Stimulated activated CD4-positive, alpha-beta T cell treated with anti-CD3 and anti-CD28 coated beads, Interleukin-12 subunit alpha, Interleukin-12 subunit beta, amount 100 ng/mL, for 24 hours (primary cell): ENCODE measurements around the gene PCID2.
"Not testable (repeated sequence)": the region's sequence is repeated elsewhere in the genome, so short reads cannot be mapped to it uniquely, and the experiment has no call there.

Experiments used
- DNase-seq, 2 experiments: peaks; one replicate each; pipeline ENCODE4 v3.0.0-alpha.2; 2020; ENCODE audit warnings: low read depth in 2 of 2

The PCID2 gene

DNA sequence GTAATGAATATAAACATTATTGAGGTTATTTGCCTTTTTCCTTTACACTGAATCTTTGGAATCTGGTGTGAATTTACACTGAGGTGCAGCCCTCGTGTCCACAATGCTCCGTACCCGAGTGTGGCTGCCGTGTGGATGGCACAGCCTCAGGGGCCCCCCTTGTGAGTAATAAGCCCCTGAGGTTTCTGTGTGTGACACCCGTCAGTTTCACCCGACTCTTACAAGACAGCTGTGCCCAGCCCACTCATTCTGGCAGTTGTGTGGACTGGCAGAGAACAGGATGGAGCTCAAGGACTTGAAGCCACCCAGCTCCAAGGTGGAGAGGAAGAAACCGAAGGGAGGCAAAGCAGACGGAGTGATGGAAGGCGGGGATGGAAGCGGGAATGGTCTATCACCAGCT, 42.2 kb downstream of the PCID2 start:
- DNase-seq, result no peak

DNA sequence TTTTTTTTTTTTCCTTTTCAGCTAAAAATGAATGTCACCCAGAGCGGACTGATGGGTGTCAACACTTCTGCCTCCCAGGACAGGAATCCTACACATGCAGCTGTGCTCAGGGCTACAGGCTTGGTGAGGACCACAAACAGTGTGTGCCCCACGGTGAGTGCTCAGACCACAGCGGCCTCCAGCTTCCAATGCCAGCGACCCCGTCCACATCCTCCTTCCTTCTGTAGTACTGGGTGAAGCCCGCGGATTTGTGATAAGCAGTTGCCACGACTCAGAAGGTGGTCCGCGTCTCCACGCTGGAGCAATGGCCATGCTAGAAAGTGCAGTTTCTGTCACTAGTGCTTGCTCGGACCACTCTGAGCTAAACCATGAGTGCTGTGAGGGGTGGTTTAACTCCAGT, 44.0 kb downstream of the PCID2 start:
- no peak for DNase-seq

DNA sequence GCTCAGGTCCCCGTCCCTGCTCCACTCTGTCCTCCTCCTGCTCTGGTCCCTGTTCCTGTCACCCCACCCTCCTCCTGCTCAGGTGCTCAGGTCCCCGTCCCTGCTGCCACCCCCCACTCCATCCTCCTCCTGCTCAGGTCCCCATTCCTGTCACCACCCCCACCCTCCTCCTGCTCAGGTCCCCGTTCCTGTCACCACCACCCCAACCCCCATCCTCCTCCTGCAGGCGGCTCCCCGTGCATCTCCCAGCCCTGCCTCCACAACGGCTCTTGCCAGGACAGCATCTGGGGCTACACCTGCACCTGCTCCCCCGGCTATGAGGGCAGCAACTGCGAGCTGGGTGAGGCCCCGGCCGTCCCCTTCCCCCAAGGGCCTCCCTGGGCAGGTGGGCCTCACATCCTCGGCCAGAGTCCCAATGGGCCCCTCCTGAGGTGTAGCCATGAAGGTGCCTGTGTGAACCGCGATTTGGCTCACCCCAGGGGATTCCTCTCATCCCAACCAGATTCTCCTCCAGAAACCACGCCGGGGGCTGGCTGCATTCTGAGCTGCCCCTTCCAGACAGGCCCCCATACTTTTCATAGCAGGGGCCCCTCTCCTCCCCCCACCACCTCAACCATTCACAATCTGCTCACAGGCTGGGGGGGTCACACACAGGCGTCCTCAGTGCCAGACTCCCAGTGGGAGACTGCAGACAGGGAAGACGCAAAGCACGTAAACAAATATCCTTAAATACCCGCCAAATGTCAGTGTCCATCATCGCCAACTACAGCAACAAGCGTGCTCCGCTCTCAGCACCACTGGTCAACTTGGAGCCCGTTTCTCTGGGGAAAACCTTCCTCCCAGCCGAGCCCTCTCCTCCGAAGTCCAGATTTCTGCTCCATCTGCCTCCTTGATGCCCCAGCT, 45.4 kb downstream of the PCID2 start:
- no peak for DNase-seq

DNA sequence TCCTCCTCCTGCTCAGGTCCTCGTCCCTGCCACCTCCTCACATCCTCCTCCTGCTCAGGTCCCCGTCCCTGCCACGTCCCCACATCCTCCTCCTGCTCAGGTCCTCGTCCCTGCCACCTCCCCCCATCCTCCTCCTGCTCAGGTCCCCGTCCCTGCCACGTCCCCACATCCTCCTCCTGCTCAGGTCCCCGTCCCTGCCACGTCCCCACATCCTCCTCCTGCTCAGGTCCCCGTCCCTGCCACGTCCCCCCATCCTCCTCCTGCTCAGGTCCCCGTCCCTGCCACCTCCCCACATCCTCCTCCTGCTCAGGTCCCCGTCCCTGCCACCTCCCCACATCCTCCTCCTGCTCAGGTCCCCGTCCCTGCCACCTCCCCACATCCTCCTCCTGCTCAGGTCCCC, 46.5 kb downstream of the PCID2 start:
- not testable (repeated sequence) for DNase-seq

DNA sequence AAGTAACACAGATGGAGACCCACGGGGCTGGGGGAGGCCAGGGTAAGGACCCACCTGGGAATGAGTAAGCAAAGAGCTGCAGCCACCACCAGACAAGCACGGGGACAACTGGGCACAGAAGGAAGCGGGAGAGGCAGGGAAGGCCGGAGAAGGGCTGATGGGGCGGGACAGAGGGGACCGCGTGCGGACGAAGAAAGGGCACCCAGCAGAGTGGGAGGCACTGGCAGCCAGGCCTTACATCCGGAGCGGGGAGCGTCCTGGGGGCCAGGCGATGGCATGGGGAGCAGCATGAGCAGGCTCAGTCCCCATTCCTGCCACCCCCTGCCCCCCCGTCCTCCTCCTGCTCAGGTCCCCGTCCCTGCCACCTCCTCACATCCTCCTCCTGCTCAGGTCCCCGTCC, 47.0 kb downstream of the PCID2 start:
- no peak for DNase-seq

DNA sequence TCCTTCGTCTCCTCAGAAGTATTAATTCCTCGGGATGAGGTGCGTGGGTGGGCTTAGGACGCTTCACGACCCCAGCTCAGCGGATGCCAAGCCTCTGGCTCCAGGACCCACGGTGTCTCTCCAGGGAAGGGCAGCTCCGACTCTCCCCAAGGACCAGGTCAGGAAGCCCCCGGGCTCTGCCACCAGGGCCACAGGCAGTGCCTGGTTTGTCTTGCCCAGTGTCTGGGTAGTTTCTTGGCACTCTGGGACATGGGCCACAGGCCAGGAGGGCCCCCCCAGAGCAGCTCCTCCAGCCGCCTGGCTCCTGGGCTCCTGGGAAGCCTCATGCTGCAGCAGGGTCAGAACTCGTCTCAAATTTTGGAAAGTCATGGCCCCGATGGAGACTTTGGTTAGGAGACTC, 47.5 kb downstream of the PCID2 start:
- DNase-seq, result no peak

DNA sequence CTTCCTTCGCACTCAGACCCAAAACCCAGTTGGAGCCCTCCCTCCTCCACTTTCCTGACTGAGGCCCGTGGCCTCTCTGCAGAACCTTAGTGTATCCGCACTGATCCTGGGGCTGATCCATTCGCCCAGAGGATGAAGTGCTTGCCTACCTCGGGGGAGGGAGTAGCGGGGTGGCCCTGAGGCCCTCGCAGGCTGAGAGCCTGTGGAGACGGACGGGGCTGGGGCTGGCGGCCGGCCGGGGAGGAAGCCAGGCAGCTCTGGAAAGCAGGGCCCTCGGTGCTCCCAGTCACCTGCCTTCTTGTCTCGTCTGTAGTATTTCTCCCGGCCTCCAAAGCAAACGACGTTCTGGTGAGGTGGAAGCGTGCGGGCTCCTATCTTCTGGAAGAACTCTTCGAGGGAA, 48.8 kb downstream of the PCID2 start:
- DNase-seq, result no peak

DNA sequence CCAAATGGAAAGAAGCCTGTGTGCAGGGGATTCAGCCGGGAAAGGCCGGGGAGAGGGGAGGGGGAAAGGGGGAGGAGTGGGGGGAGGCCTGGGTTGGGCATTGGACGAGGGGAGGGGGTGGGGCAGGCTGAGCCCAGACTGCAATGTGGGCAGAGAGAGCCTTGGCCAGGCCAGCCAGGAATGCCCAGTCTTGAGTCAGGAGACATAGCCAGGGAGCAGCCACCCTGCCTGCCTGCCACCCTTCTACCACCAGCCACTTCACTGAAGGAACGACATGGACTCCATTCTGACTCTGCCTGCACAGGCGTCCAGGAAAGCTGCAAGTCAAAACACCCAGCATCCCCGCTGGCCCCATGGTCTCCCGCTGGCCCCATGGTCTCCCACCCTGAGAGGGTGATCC, 49.5 kb downstream of the PCID2 start:
- DNase-seq, result no peak

DNA sequence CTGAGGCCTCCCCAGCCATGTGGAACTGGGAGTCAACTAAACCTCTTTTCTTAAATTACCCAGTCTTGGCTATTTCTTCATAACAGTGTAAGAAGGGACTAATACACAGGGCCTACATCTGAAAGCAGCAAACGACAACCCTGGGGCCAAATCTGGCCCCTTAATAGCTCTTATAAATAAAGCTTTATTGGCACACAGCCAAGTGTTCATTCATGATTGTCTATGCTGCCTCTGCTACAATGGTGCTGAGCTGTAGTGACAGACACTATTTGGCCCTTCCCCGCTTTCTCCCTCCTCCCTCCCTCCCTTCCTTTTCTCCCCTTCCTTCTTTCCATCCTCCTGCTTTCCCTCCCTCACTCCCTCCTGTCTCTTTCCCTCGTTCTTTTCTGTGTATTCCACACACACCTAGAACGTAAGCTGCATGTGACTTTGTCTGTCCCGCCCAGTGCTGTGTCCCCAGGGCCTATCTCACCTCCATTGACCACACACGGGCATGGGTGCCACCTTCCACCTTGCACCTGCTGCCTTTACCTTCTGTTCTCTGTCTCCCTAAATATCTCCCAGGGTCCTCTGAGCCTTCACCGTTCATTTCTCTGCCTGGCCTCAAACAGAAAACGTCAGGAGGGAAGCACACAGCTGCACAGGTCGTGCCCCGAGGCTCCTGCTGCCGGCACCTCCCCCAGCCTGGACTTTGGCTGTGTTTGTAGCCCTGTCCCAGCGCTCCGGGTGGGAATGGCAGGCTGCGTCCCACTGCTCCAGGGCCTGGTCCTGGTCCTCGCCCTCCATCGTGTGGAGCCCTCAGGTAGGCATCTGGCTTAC, 50.3 kb downstream of the PCID2 start, which contains the start of gene PROZ:
TSS of gene PROZ (plus strand) at position 720 of the 819 bp plus-strand sequence. CDS start at position 733, 13 bp downstream.
- no peak for DNase-seq

DNA sequence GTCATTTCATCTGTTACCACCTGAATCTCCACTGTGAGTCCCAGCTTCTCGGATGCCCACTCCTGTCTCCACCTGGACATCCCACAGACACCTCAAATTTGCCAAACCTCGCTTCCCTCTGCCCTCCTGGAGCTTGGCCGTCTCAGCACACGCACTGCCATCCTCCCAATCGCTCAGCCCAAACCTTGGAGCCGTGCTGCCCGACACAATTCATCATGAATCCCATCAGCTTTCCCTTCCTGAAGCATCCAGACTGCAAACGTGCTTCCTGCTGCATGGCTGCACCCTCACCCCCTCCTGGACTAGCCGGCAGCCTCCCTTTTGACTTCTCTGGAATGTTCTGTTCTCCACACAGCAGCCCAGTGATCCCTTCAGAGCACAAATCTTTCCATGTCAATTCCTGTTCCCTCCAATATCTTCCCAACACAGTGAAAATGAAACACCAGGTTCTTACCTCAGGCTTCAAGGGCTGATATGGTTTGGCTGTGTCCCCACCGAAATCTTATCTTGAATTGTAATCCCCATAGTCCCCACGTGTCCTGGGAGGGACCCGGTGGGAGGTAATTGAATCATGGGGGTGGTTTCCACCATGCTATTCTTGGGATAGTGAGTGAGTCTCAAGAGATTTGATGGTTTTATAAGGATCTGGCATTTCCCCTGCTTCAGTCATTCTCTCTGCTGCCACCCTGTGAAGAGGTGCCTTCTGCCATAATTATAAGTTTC, 51.1 kb downstream of the PCID2 start:
- no peak for DNase-seq

DNA sequence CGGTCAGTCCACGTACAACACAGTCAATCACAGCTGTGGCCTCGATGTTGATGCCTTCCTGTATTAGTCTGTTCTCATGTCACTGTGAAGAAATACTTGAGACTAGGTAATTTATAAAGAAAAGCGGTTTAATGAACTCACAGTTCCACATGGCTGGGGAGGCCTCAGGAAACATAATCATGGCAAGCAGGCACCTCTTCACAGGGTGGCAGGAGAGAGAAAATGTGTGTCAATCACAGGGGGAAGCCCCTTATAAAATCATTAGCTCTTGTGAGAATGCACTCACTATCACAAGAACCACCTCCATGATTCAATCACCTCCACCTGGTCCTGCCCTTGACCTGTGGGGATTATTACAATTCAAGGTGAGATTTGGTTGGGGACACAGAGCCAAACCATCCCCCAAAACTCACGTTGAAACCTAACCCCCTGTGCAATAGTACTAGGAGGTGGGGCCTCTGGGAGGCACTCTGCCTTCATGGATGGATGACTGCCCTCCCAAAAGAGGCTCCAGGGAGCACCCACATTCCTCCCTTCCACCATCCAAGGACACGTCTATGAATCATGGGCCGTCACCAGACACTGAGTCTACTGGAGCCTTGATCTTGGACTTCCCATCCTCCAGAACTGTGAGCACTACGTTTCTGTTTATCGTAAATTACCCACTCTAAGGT, 52.4 kb downstream of the PCID2 start:
- DNase-seq, result no peak

DNA sequence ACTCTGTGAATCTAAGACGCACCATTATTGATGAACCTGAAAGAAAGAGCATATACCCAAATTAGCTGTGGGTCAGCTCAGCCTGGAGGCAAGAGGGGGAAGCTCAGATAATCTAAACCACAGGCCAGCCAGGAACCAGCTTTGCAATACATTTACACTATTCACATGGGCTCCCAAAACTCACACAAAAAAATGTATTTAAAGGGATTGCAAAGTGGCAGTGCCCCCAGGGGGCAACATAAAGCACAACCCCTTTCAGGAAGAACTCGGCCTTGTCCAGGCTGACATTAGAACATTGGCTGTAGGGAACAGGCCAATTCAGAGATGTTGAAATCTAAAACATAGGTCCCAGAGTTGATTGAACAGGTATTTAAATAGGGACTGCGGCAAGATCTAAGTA, 53.3 kb downstream of the PCID2 start:
- no peak for DNase-seq

DNA sequence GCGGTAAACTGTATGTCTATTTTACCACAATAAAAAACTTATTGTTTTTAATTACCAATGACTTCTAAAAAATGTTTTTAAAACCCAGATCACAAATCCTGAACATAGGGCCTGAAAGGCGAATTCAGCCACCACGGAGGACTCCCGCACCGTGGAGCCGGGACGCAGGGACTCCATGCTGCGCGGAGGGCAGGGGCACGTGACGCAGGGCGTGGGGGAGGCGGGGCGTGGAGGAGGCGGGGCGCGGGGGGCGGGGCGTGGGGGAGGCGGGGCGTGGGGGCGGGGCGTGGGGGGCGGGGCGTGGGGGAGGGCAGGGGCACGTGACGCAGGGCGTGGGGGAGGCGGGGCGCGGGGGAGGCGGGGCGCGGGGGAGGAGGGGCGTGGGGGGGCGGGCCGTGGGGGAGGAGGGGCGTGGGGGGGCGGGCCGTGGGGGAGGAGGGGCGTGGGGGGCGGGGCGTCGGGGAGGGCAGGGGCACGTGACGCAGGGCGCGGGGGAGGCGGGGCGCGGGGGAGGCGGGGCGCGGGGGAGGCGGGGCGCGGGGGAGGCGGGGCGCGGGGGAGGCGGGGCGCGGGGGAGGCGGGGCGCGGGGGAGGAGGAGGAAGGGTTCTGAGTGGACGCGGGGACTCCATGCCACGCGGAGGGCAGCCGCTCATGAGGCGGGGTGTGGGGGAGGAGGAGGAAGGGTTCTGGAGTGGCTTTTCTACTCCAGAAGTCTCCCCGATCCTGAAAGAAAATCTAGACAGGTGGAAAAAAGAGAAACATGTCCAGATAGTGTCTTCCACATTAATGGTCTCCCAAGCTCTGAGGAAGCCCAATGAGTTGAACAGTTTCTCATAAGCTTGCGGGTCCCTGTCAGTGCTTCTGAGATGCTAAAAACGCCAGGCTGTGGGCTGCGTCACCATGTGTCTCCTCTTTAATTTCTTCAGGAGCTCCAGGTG, 54.4 kb downstream of the PCID2 start:
- peak; percentile 39 to 41 for DNase-seq

DNA sequence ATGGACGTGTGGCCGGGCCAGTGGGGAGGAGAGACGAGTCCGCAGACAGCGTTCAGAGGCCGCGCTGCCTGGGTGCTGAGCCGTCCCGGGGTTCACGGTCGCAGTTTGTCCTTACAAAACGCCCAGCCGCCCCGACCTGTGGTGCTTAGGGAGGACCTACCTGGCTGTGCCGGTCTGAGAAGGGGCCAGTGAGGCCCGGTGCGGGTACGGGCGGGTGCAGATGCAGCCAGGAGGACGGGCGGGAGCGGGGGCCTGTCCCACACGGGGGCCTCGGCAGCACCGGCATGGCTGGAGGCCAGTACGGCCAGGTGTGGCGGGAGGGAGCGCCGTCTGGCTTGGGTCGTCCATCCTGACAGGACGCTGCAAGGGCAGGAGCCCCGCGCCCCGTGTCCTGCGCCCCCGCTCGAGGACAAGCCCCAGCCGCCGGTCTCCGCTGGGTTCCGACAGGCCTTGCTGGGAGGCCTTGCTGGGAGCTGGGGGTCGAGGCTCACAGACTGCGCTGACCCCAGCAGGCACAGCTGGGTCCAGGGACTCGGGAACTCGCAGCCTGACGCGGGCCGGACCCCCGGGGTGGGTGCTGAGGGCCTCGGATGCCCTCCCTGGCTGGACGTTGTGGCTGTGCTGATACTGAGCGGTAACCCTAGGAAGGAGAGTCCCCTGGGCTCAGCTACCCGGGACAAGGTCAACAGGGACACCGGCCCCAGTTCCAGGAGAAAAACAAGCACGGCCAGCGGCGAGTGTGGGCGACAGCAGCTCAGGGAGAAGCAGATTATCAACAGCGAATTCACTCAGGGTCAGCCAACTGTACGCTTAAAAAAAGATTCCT, 55.3 kb downstream of the PCID2 start:
- DNase-seq, result no peak

DNA sequence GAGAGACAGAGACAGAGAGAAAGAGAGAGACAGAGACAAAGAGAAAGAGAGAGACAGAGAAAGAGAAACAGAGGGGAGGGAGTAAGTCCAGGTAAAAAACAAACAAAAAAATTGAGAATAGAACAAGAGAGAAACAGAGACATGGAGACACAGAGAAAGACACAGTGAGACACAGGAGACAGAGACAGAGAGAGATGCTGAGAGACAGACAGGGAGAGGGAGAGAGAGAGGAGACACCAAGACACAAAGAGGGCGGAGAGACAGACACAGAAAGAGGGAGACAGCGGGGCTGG, 55.8 kb downstream of the PCID2 start:
- no peak for DNase-seq

DNA sequence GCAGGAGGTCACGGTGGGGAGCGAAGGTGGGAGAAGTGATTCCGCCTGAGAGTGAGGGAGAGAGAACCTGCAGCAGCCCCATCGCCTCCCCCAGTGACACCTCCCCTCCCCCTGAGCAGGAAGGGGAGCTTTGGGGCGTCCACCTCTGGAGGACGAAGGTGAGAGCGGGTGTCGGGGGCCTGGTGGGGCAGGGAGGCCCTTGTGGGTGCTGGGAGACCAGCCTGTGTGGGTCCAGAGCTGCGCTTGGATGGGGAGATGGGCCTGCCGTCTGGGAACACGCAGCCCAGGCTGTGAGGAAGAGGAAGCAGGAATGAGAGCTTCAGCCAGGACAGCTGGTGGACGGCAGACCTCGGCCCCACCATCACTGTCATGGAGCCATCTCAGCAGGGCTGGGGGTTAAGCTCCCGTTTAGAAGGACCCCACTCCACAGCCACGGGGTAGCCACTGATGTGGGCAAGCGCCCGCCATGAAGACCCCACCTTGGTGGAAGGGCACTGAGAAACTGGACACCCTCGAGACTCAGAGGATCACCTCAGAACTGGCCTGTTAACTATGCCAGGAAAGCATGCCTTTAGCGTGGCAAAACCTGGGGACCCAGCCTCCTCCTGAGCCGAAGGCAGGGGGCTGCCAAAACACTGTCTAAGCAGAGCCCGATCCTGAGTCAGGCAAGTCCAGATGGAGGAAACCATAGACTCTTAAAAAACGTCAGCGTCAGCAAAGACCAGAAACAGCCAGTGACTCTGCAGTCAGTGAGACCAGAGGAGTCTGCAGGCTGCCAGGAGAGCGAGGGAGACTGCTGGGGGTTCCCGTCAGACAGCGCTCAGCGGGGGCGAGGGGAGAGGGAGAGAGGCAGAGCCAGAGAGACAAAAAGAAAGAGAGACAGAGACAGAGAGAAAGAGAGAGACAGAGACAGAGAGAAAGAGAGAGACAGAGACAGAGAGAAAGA, 56.5 kb downstream of the PCID2 start:
- no peak for DNase-seq

DNA sequence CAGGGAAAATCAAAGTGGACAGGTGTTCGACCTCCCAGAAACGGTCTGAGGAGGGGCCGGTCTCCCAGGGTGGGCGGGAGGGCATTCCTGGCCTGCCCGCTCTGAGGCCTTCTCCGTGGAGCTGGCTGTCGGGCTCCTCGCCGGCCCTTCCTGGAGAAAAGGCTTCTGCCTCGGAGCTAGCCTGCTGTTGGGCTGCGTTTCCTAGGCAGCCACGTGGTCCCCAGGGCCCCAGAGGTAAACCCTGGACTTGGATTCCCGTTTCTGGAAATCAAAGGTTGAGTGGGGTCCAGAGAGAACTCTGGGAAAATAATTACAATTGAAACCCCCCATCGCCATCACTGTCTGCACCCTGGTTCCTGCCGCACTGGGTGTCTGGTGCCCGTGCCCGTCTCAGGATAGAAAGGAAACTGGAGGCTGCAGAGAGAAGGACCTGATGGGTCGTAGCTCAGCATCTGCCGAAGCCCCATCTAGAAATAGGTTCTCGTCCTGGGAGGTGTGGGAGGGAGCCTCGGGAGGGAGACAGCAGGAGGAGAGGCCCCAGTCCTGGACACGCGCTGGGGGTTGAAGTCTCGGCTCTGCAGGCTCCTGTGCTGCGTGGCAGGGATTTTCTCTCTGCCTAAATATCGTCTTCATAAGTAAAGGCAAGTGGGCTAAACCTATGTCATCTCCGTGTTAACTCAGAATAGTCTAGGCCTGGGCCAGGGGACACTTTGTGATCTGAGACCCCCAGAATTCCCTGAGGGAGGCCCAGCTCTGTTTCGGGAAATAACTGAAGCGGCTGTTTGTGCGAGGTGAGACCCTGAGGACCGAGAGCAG, 57.7 kb downstream of the PCID2 start:
- no peak for DNase-seq
